HG03378 (cell line): ENCODE results near the gene IGSF8.

Source experiments
- ATAC-seq: cut with Tn5 transposase; IDR thresholded peaks from one replicate; pipeline ENCODE4 v1.9.1; 2021; ENCODE audit warnings: mild to moderate bottlenecking, moderate library complexity; ENCODE audit not compliant: unreplicated experiment

The IGSF8 gene

GRCh38 chr1:160097911-160098851, at the start of gene IGSF8:
IGSF8 (minus strand) TSS chr1:160098619; CDS start chr1:160098472, 147 bp downstream.
- ATAC-seq, result no peak

GRCh38 chr1:160148121-160148520, 49.7 kb upstream of the IGSF8 start:
- no peak for ATAC-seq

- ATAC-seq, result no peak
Observed at GRCh38 chr1:160146107-160146506, 47.7 kb upstream of the IGSF8 start.

- no peak for ATAC-seq
Observed at GRCh38 chr1:160144921-160145320, 46.5 kb upstream of the IGSF8 start.

GRCh38 chr1:160143695-160144094, 45.3 kb upstream of the IGSF8 start:
- ATAC-seq, result no peak

GRCh38 chr1:160139840-160140239, 41.4 kb upstream of the IGSF8 start:
- no peak for ATAC-seq

- no peak for ATAC-seq
Observed at GRCh38 chr1:160137216-160137862, 38.9 kb upstream of the IGSF8 start.

GRCh38 chr1:160136926-160137200, 38.4 kb upstream of the IGSF8 start:
- ATAC-seq, result no peak

- no peak for ATAC-seq
Observed at GRCh38 chr1:160136121-160136925, 37.9 kb upstream of the IGSF8 start.

- no peak for ATAC-seq
Observed at GRCh38 chr1:160134791-160135572, 36.6 kb upstream of the IGSF8 start.

- ATAC-seq, result no peak
Observed at GRCh38 chr1:160133990-160134770, 35.8 kb upstream of the IGSF8 start.

- no peak for ATAC-seq
Observed at GRCh38 chr1:160131803-160132565, 33.6 kb upstream of the IGSF8 start.

- ATAC-seq, result no peak
Observed at GRCh38 chr1:160130939-160131338, 32.5 kb upstream of the IGSF8 start.

GRCh38 chr1:160130486-160130885, 32.1 kb upstream of the IGSF8 start:
- ATAC-seq, result no peak

GRCh38 chr1:160129966-160130365, 31.5 kb upstream of the IGSF8 start:
- ATAC-seq, result no peak

GRCh38 chr1:160129558-160129957, 31.1 kb upstream of the IGSF8 start:
- ATAC-seq, result no peak

- ATAC-seq, result no peak
Observed at GRCh38 chr1:160129046-160129445, 30.6 kb upstream of the IGSF8 start.

- ATAC-seq, result no peak
Observed at GRCh38 chr1:160128636-160129035, 30.2 kb upstream of the IGSF8 start.

GRCh38 chr1:160127865-160128523, 29.6 kb upstream of the IGSF8 start:
- ATAC-seq, result no peak
